Testis (tissue), 3 donors: ENCODE data around the gene DNAJC5. TPM values are rescaled to one million over a fixed set of nuclear protein-coding genes. Genes with fewer than 3 reads are reported as not detected.

Source experiments
- DNase-seq: peaks from one replicate; pipeline ENCODE4 v3.0.0-alpha.2; 2019
- H3K27ac ChIP-seq, 2 donors: fragments of 200-600 bp; sonication (generic); one replicate each; pipeline ENCODE4 v1.5.1; 2019
- H3K27me3 ChIP-seq: fragments of 200-600 bp; sonication (generic); one replicate; pipeline ENCODE4 v1.5.1; 2019
- H3K36me3 ChIP-seq: fragments of 200-600 bp; sonication (generic); one replicate; pipeline ENCODE4 v1.5.1; 2017; ENCODE audit warnings: low read depth; ENCODE audit errors: missing control alignments
- H3K4me1 ChIP-seq: fragments of 200-600 bp; sonication (generic); one replicate; pipeline ENCODE4 v1.5.1; 2019
- H3K4me3 ChIP-seq, 2 donors: fragments of 200-600 bp; sonication (generic); one replicate each; pipeline ENCODE4 v1.5.1; 2017 to 2019
- H3K9me3 ChIP-seq: fragments of 200-600 bp; sonication (generic); one replicate; pipeline ENCODE4 v1.5.1; 2017
- CTCF ChIP-seq, 3 experiments: fragments of 450-650 bp in 2 of 3; fragments of 200-600 bp in 1 of 3; sonication (generic) in 1 of 3; IDR thresholded peaks; one replicate each; pipeline ENCODE4 v1.5.1; 2016 to 2019; ENCODE audit warnings: antibody characterized with exemption in 3 of 3, mild to moderate bottlenecking in 2 of 3, moderate library complexity in 1 of 3
- POLR2A ChIP-seq: fragments of 450-650 bp; IDR thresholded peaks from one replicate; pipeline ENCODE4 v1.6.1; 2017; ENCODE audit warnings: antibody characterized with exemption, mild to moderate bottlenecking, moderate library complexity
- WGBS, 2 donors: methylation state at CpG; one replicate each; pipeline ENCODE4 v1.1.5; 2018; 5-methylcytosine and 5-hydroxymethylcytosine counted together
- intact Hi-C: fragments of 100-400 bp; cut with DNase I; formaldehyde crosslinking; loops from one replicate; pipeline ENCODE4 v1.15.1; 2023; ENCODE audit warnings: low total_unique reads
- polyA plus RNA-seq: library from polyadenylated mRNA; stranded (reverse); fragments of 350-450 nt; fragmentation: Illumina TruSeq; extraction: RNeasy Lipid Tissue Mini Kit (QIAGEN cat#74804); gene quantifications from one replicate; pipeline ENCODE4 v1.2.3, GENCODE V29; 2014; ENCODE audit warnings: low read depth, low replicate concordance; ENCODE audit not compliant: insufficient read depth
- total RNA-seq, 2 donors: library from RNA; depleted of rRNA; stranded (reverse); fragments of >200 nt; gene quantifications; one replicate each; pipeline ENCODE4 v1.2.3, GENCODE V29; 2016

Gene DNAJC5
- total and polyA plus RNA-seq, 3 donors from 2014 or later = 35.6 to 64.8 (median 58.2) TPM

GRCh38 chr20:63858393-63859165 lies 36.3 kb upstream of the DNAJC5 start:
- H3K27ac ChIP-seq = peak overlapping the region in 1 of 2 donors; percentile 59
- no peak overlapping the region for H3K4me3 ChIP-seq
- no peak for DNase-seq
- intact Hi-C loops = loop anchor here (5.0 kb wide), 1 partner anchor 71 kb away; no protein-coding TSS in a partner anchor
- no peaks in the 10 kb centered on the region for H3K36me3 ChIP-seq
- WGBS, 2 donors = 22 to 45% methylated on average over 11 to 12 of the region's 12 CpGs
- no peaks in the 10 kb centered on the region for H3K27me3 ChIP-seq
- peaks cover 64% of the 10 kb centered on the region for H3K4me1 ChIP-seq
- no peaks in the 10 kb centered on the region for H3K9me3 ChIP-seq
- TF ChIP-seq POLR2A (no peak), CTCF (IDR thresholded peaks at IDR 0.05) (peak in 2 of 3 experiments; percentile 18 to 22)

DNA sequence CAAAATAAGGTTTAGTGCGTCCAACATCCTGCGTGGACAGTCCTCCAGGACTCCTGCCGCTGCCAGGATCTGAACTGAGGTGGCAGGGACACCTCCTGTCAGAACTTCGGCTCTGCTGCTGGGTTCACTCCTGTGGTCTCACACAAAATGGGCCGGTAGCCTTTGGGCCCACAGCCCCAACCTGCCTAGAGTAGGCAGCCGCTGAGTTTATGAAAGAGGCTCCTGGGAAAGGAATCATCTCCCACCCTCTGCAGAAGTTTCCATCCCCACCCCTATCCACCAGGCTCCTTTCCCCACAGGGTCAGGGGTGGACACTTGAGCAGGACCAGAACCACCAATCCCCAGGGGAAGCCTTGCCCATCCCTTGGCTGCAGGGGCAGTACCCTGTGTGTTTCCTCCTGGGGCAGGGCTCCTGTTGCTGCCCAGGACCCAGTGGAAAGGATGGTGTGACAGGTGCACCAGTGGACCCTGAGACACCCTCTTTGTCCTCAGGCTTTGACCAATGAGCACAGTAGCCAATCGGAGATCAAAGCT lies 35.7 kb upstream of the DNAJC5 start:
- Histone ChIP-seq H3K36me3 (no peaks in the 10 kb centered on the region), H3K4me3 (no peak overlapping the region), H3K27me3 (no peaks in the 10 kb centered on the region), H3K9me3 (no peaks in the 10 kb centered on the region), H3K4me1 (peaks cover 62% of the 10 kb centered on the region), H3K27ac (peak overlapping the region in 1 of 2 donors; percentile 59)
- 43 to 53% methylated on average over 6 to 7 of the region's 7 CpGs for WGBS, 2 donors
- no peak for DNase-seq
- intact Hi-C loops = loop anchor here (5.0 kb wide), 1 partner anchor 72 kb away; no protein-coding TSS in a partner anchor
- no peak for TF ChIP-seq POLR2A
- TF ChIP-seq CTCF (IDR thresholded peaks at IDR 0.05) = no peak

- H3K4me3 ChIP-seq = no peak overlapping the region
- TF ChIP-seq POLR2A = no peak
- TF ChIP-seq CTCF (IDR thresholded peaks at IDR 0.05) = no peak
- intact Hi-C loops = no loop called here
- no peak for DNase-seq
- peaks cover 49% of the 10 kb centered on the region for H3K4me1 ChIP-seq
- H3K27ac ChIP-seq = no peak overlapping the region
- H3K36me3 ChIP-seq = no peaks in the 10 kb centered on the region
- 70 to 76% methylated on average over 16 to 17 of the region's 17 CpGs for WGBS, 2 donors
- no peaks in the 10 kb centered on the region for H3K9me3 ChIP-seq
- H3K27me3 ChIP-seq = no peaks in the 10 kb centered on the region
These were observed 34.4 kb upstream of the DNAJC5 start for GRCh38 chr20:63860325-63861051.

DNA sequence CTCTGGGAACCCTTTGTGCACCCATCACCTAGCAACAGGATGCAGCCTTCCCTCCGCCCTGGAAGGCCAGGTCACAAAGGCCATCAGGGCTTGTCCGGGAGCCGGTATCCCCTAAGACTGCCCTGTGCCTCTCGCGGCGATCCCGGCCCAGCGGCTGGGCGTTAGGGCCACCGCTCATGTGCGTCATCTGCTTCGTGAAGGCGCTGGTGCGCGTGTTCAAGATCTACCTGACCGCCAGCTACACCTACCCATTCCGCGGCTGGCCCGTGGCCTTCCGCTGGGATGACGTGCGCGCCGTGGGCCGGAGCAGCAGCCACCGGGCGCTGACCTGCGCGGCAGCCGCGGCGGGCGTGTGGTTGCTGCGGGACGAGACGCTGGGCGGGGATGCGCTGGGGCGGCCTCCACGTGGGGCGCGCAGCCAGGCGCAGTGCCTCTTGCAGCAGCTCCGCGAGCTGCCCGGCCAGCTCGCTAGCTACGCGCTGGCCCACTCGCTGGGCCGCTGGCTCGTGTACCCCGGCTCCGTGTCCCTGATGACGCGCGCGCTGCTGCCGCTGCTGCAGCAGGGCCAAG lies 33.5 kb upstream of the DNAJC5 start, which contains the start of gene ABHD16B:
Gene ABHD16B (plus strand): TSS at position 134 of the 570 bp plus-strand sequence. CDS start 43 bp downstream, at position 177.
- TF ChIP-seq POLR2A = no peak
- no peak for TF ChIP-seq CTCF (IDR thresholded peaks at IDR 0.05)
- Histone ChIP-seq H3K36me3 (no peaks in the 10 kb centered on the region), H3K4me3 (peak within 1 kb of the TSS in 1 of 2 donors; percentile 30), H3K4me1 (peaks cover 42% of the 10 kb centered on the region), H3K9me3 (no peaks in the 10 kb centered on the region), H3K27ac (no peak within 1 kb of the TSS), H3K27me3 (no peaks in the 10 kb centered on the region)
- 70 to 76% methylated on average over 3 to 58 of the region's 59 CpGs for WGBS, 2 donors
- intact Hi-C loops = no loop called here
- DNase-seq = no peak
